Neural crest cell (in vitro differentiated cells): ENCODE measurements around the gene IFT122. TPM values are rescaled to one million over a fixed set of nuclear protein-coding genes. Genes with fewer than 3 reads are reported as not detected.
"Not testable (repeated sequence)": the region's sequence is repeated elsewhere in the genome, so short reads cannot be mapped to it uniquely, and the experiment has no call there.

ENCODE experiments used
- DNase-seq: peaks from one replicate; pipeline ENCODE4 v3.0.0; 2021; ENCODE audit warnings: low read depth, mixed read lengths, low spot score
- H3K27ac Mint-ChIP-seq: one replicate; pipeline ENCODE4 v1.8.0; 2021; ENCODE audit warnings: mild to moderate bottlenecking, mixed read lengths; ENCODE audit not compliant: unreplicated experiment
- H3K27me3 Mint-ChIP-seq: 2 replicates; pipeline ENCODE4 v1.8.0; 2021; ENCODE audit warnings: low read depth, mild to moderate bottlenecking, mixed read lengths
- H3K36me3 Mint-ChIP-seq: 2 replicates; pipeline ENCODE4 v1.8.0; 2021; ENCODE audit warnings: low read depth, mild to moderate bottlenecking, mixed read lengths
- H3K4me1 Mint-ChIP-seq: 2 replicates; pipeline ENCODE4 v1.8.0; 2021; ENCODE audit warnings: mixed read lengths
- H3K4me3 Mint-ChIP-seq: one replicate; pipeline ENCODE4 v1.8.0; 2021; ENCODE audit warnings: mild to moderate bottlenecking, mixed read lengths
- H3K9me3 Mint-ChIP-seq: 2 replicates; pipeline ENCODE4 v1.8.0; 2021; ENCODE audit warnings: mixed read lengths
- CTCF ChIP-seq: fragments of 200-600 bp; sonication (generic); conservative IDR thresholded peaks from 2 replicates; pipeline ENCODE4 v1.5.0; 2021; ENCODE audit warnings: antibody characterized with exemption, mild to moderate bottlenecking
- long read RNA-seq: library from polyadenylated mRNA; unstranded; transcript quantifications from one replicate; pipeline ENCODE4 v2.0.0, GENCODE V29; 2020
- total RNA-seq: library from RNA; stranded (reverse); gene quantifications from 2 replicates; pipeline ENCODE4 v1.2.1, GENCODE V29; 2021

Gene IFT122
- total RNA-seq: 44.9 and 49.3 TPM in 2 replicates
- long read RNA-seq, transcript IFT122-202 (29 exons, 3,841 nt): major isoform, 27 of 97 reads
- long read RNA-seq, transcript IFT122-204 (27 exons, 3,569 nt): minor isoform, 5 of 97 reads
- long read RNA-seq, partial matches to known transcripts: 8 of 97 reads
- long read RNA-seq, other reads (novel, unspliced or antisense): 55 of 97 reads

GRCh38 chr3:129439817-129440617, at the start of gene IFT122, which contains the start of gene MBD4:
Gene IFT122 (plus strand): TSS chr3:129440224. CDS start chr3:129440331, 107 bp downstream.
Gene MBD4 (minus strand): TSS chr3:129439948. CDS start chr3:129439833, 115 bp downstream.
- DNase-seq: peak; percentile 95
- Mint-ChIP-seq H3K27me3 (no peaks in the 10 kb centered on the region), H3K9me3 (no peaks in the 10 kb centered on the region), H3K4me1 (peaks cover 55% of the 10 kb centered on the region), H3K36me3 (no peaks in the 10 kb centered on the region), H3K27ac (peak within 1 kb of the TSS; percentile 95), H3K4me3 (peak within 1 kb of the TSS; percentile 95)
- no peak for TF ChIP-seq CTCF

DNA sequence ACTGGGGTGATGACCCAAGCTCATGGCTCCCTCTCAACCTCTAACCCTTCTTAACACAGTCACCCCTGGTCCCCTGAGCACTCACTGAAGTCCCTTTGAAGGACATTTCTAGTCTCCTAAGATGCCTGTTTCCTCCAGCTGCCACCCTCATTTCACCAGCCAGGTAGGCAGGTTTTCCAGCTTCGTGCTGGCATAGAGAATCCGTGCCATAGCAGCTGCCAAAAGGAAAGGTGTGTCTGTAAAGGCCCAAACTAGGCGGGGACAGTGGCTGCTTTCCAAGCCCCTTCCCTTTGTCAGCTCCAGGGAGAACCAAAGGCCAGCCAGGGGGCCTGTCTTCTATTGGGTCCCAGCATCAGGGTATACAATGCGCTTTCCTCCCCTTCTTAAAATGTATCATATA, 48.4 kb upstream of the IFT122 start:
- H3K4me3 Mint-ChIP-seq, H3K4me1 Mint-ChIP-seq, H3K9me3 Mint-ChIP-seq, H3K27ac Mint-ChIP-seq, H3K27me3 Mint-ChIP-seq, H3K36me3 Mint-ChIP-seq, DNase-seq: not testable (repeated sequence)

DNA sequence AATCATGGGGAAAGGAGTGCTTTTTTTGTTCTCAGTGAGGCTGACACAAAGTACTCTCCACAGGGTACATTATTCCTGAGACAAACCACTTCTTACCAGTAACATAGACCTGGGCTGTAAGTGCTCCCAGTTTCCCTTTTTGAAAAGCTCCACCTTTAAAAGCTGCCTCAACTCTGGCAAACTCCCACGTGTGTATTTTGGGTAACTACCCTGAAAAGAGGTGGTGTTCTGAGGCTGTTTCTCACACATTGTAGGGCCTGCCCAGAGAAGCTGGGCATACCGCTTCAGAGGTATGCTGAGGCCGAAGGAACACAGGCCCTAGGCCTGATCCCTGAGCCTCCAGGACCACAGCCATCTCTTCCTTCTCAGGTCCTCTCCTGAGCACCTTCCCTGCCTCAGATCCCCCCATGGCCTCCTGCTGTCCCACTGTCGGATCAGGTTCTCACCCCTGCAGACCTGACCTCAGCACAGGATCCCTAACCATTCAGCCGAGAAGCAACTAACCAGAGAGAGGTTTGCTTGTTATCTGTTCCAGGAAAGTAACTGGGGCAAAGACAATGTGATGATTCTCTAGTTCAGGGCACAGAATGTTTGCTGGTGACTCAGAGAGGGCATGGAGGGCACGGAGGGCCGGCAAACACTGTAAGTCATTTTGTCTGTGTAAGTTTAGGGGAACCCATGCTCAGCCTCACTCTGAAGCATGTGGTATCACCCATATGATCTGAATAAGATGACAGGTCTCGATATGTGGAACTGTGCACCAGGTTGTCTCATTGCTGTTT, 47.7 kb upstream of the IFT122 start:
- H3K27ac Mint-ChIP-seq, DNase-seq, H3K27me3 Mint-ChIP-seq, H3K9me3 Mint-ChIP-seq, H3K36me3 Mint-ChIP-seq, H3K4me1 Mint-ChIP-seq, H3K4me3 Mint-ChIP-seq: not testable (repeated sequence)

- Mint-ChIP-seq H3K27ac (no peak overlapping the region), H3K36me3 (peaks cover 5% of the 10 kb centered on the region), H3K27me3 (no peaks in the 10 kb centered on the region), H3K4me3 (no peak overlapping the region), H3K9me3 (no peaks in the 10 kb centered on the region), H3K4me1 (peaks cover 14% of the 10 kb centered on the region)
- TF ChIP-seq CTCF: no peak
- DNase-seq: no peak
Measured at GRCh38 chr3:129393271-129393670, 46.8 kb upstream of the IFT122 start.

- H3K27me3 Mint-ChIP-seq, H3K4me3 Mint-ChIP-seq, H3K36me3 Mint-ChIP-seq, DNase-seq, H3K27ac Mint-ChIP-seq, H3K9me3 Mint-ChIP-seq: not testable (repeated sequence)
- peaks cover 17% of the 10 kb centered on the region for H3K4me1 Mint-ChIP-seq
Measured at GRCh38 chr3:129393760-129394564, 46.1 kb upstream of the IFT122 start.

DNA sequence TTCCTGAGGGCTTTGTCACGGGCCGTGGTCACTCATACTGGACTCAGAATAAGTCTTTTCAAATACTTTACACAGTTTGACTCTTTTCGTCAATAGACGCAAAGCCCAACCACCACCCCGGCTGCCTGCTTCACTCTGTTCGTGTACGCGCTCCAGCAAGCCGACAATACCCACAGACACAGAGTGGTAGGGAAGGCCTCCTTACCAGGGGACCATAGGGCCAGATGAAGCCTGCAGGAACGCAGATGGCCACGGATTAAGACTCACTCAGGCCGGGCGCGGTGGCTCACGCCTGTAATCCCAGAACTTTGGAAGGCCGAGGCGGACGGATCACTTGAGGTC, 41.2 kb upstream of the IFT122 start:
- DNase-seq: peak; percentile 9
- TF ChIP-seq CTCF: no peak

More for the DNA sequence above, 41.2 kb upstream of the IFT122 start:
- peak overlapping the region; percentile 94 for H3K4me3 Mint-ChIP-seq
- peaks cover 22% of the 10 kb centered on the region for H3K4me1 Mint-ChIP-seq
- H3K9me3 Mint-ChIP-seq: no peaks in the 10 kb centered on the region
- no peaks in the 10 kb centered on the region for H3K27me3 Mint-ChIP-seq
- H3K36me3 Mint-ChIP-seq: no peaks in the 10 kb centered on the region
- peak overlapping the region; percentile 98 for H3K27ac Mint-ChIP-seq
